ENCODE data around the gene CSNK1G1.

- TF ChIP-seq EP300 (IDR thresholded peaks at IDR 0.05; ENCODE audit: borderline replicate concordance in 1 of 2, low read depth in 1 of 2, low read length in 1 of 2) (no peak), REST (IDR thresholded peaks at IDR 0.05; ENCODE audit: low read depth, low read length) (no peak), PBX3 (IDR thresholded peaks at IDR 0.05) (no peak)
Observed at GRCh38 chr15:64130159-64130558, 225.8 kb downstream of the CSNK1G1 start.

Measured in SK-N-SH (cell line).